GM12878 (cell line): ENCODE data around the gene NOC4L.

ENCODE experiments used
- CBX5 ChIP-seq: sonication (generic); IDR thresholded peaks from 2 replicates; pipeline ENCODE4 v1.6.1; 2016; ENCODE audit warnings: low read depth, moderate library complexity, mild to moderate bottlenecking, inconsistent platforms
- CEBPB ChIP-seq, 2 experiments: fragments of 150-350 bp in 1 of 2; IDR thresholded peaks; 2 replicates each; pipeline ENCODE4 v1.6.1; 2012 to 2014; ENCODE audit warnings: low read depth in 2 of 2, low read length in 2 of 2, borderline replicate concordance in 1 of 2, inconsistent platforms in 1 of 2
- EZH2 ChIP-seq: IDR thresholded peaks from 2 replicates; pipeline ENCODE4 v1.6.1; 2012; ENCODE audit warnings: low read depth, mild to moderate bottlenecking, control low read depth, inconsistent platforms, low read length, borderline replicate concordance; ENCODE audit not compliant: control insufficient read depth
- FOXK2 ChIP-seq: fragments of 450-650 bp; IDR thresholded peaks from 2 replicates; pipeline ENCODE4 v1.6.1; 2017; ENCODE audit warnings: mild to moderate bottlenecking, moderate library complexity
- KDM1A ChIP-seq: fragments of 200-600 bp; sonication (generic); IDR thresholded peaks from 2 replicates; pipeline ENCODE4 v1.6.1; 2016; ENCODE audit warnings: borderline replicate concordance
- LARP7 ChIP-seq: fragments of 450-650 bp; IDR thresholded peaks from 2 replicates; pipeline ENCODE4 v1.6.1; 2017; ENCODE audit warnings: mild to moderate bottlenecking
- POLR2A ChIP-seq: IDR thresholded peaks from 2 replicates; pipeline ENCODE4 v1.6.1; 2011; ENCODE audit warnings: low read depth, mild to moderate bottlenecking, low read length
- SMC3 ChIP-seq: IDR thresholded peaks from 2 replicates; pipeline ENCODE4 v1.6.1; 2011; ENCODE audit warnings: low read length, improper control_type of control experiment, borderline replicate concordance
- SREBF1 ChIP-seq: IDR thresholded peaks from 2 replicates; pipeline ENCODE4 v1.6.1; 2012; ENCODE audit warnings: mild to moderate bottlenecking, low read length
- TAF1 ChIP-seq: IDR thresholded peaks from 2 replicates; pipeline ENCODE4 v1.6.1; 2011; ENCODE audit warnings: mild to moderate bottlenecking, low read depth, low read length, borderline replicate concordance
- YY1 ChIP-seq: IDR thresholded peaks from 2 replicates; pipeline ENCODE4 v1.6.1; 2011; ENCODE audit warnings: low read depth, mild to moderate bottlenecking, low read length
- TF ChIP-seq, protein P1 (sequence below): fragments of 150-350 bp; IDR thresholded peaks from 2 replicates; pipeline ENCODE4 v1.6.1; 2016; ENCODE audit warnings: low read depth, low read length
- TF ChIP-seq, protein P2 (sequence below), 3 experiments: IDR thresholded peaks in 2 of 3; conservative IDR thresholded peaks in 1 of 3; 2 replicates each; pipeline ENCODE4 v1.5.1; 2011; ENCODE audit warnings: low read depth in 3 of 3, low read length in 3 of 3, mild to moderate bottlenecking in 3 of 3, control low read depth in 2 of 3, moderate library complexity in 2 of 3, inconsistent platforms in 1 of 3, mixed read lengths in 1 of 3; ENCODE audit not compliant: control insufficient read depth in 2 of 3, insufficient read depth in 1 of 3; ENCODE audit errors: extremely low read depth in 1 of 3

DNA sequence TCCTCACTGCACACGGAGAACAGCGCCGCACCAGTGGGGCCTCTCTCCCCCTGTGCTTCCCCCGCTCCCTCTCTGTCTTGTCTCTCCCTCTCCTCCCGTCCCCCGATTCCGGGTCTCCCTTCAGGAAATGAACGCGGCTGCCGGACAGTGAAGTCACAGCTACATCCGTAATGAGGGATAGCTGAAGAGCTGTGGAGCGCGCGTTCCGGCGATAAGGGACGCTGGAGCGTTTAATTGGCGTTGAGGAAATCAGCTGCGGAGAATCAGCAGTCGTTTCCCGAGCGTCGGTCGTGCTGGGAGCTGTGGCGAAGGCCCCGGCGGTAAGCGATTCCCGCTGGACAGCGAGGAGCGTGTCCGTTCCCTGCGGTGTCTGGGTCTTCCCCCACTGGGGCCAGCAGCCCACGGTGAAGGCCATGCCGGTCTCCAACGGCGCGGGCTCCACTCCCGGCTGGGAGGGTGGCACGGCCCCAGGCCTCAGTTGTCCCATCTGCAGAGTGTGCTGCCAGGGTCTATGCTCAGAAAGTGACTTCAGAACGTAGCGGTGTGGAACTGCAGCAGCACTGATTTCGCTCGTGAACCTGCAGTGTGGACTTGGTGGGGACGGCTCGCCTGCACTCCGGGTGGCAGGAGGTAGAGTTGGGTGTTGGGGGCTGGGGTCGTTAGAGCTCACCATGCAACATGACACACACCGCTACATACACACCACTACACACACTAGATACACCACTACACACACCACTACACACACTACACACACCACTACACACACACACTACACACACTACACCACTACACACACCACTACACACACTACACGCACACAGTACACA, 10.9 kb downstream of the NOC4L start:
- peak; percentile 21; the same call in 1 of the 2 replicates for TF ChIP-seq POLR2A
- TF ChIP-seq SREBF1, result no peak
- no peak for TF ChIP-seq FOXK2
- no peak for TF ChIP-seq LARP7
- TF ChIP-seq, protein P1, sequence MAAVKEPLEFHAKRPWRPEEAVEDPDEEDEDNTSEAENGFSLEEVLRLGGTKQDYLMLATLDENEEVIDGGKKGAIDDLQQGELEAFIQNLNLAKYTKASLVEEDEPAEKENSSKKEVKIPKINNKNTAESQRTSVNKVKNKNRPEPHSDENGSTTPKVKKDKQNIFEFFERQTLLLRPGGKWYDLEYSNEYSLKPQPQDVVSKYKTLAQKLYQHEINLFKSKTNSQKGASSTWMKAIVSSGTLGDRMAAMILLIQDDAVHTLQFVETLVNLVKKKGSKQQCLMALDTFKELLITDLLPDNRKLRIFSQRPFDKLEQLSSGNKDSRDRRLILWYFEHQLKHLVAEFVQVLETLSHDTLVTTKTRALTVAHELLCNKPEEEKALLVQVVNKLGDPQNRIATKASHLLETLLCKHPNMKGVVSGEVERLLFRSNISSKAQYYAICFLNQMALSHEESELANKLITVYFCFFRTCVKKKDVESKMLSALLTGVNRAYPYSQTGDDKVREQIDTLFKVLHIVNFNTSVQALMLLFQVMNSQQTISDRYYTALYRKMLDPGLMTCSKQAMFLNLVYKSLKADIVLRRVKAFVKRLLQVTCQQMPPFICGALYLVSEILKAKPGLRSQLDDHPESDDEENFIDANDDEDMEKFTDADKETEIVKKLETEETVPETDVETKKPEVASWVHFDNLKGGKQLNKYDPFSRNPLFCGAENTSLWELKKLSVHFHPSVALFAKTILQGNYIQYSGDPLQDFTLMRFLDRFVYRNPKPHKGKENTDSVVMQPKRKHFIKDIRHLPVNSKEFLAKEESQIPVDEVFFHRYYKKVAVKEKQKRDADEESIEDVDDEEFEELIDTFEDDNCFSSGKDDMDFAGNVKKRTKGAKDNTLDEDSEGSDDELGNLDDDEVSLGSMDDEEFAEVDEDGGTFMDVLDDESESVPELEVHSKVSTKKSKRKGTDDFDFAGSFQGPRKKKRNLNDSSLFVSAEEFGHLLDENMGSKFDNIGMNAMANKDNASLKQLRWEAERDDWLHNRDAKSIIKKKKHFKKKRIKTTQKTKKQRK, result no peak
- no peak for TF ChIP-seq EZH2
- TF ChIP-seq CEBPB (IDR thresholded peaks at IDR 0.05; ENCODE audit: borderline replicate concordance in 1 of 2, low read depth in 2 of 2, low read length in 2 of 2), result no peak
- TF ChIP-seq CBX5, result no peak
- TF ChIP-seq YY1, result no peak
- TF ChIP-seq TAF1, result no peak
- no peak for TF ChIP-seq KDM1A
- no peak for TF ChIP-seq SMC3
- TF ChIP-seq, protein P2, sequence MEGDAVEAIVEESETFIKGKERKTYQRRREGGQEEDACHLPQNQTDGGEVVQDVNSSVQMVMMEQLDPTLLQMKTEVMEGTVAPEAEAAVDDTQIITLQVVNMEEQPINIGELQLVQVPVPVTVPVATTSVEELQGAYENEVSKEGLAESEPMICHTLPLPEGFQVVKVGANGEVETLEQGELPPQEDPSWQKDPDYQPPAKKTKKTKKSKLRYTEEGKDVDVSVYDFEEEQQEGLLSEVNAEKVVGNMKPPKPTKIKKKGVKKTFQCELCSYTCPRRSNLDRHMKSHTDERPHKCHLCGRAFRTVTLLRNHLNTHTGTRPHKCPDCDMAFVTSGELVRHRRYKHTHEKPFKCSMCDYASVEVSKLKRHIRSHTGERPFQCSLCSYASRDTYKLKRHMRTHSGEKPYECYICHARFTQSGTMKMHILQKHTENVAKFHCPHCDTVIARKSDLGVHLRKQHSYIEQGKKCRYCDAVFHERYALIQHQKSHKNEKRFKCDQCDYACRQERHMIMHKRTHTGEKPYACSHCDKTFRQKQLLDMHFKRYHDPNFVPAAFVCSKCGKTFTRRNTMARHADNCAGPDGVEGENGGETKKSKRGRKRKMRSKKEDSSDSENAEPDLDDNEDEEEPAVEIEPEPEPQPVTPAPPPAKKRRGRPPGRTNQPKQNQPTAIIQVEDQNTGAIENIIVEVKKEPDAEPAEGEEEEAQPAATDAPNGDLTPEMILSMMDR (IDR thresholded peaks at IDR 0.05 in 2 of 3, conservative IDR thresholded peaks at IDR 0.05 in 1 of 3; ENCODE audit: control insufficient read depth in 2 of 3, extremely low read depth in 1 of 3, insufficient read depth in 1 of 3, low read depth in 3 of 3, low read length in 3 of 3), result no peak
